SH-SY5Y (cell line): ENCODE measurements around the gene RAP1GAP.

Source experiments
- GATA2 ChIP-seq: IDR thresholded peaks from 2 replicates; pipeline ENCODE4 v1.6.1; 2011; ENCODE audit warnings: mild to moderate bottlenecking, low read depth, low read length
- GATA3 ChIP-seq: IDR thresholded peaks from 2 replicates; pipeline ENCODE4 v1.6.1; 2011; ENCODE audit warnings: low read depth, mild to moderate bottlenecking, low read length, moderate library complexity

GRCh38 chr1:21671915-21672314 lies 2.8 kb upstream of the RAP1GAP start:
- TF ChIP-seq GATA2 (no peak), GATA3 (no peak)
